Cardiac septum (tissue), 1 donor: ENCODE results near the gene HAGHL. TPM values are rescaled to one million over a fixed set of nuclear protein-coding genes. Genes with fewer than 3 reads are reported as not detected.
"Not testable (repeated sequence)": the region's sequence is repeated elsewhere in the genome, so short reads cannot be mapped to it uniquely, and the experiment has no call there.

Experiments used
- DNase-seq: peaks from one replicate; pipeline ENCODE4 v3.0.0-alpha.2; 2020; ENCODE audit warnings: low spot score
- intact Hi-C: fragments of 100-400 bp; cut with DNase I; formaldehyde crosslinking; loops from one replicate; pipeline ENCODE4 v1.14.0; 2022
- total RNA-seq: library from RNA; stranded (reverse); fragmentation: NEBNext Ultra II Directional; extraction: Animal tissue kit (Norgen Biotek cat#: 25700); gene quantifications from one replicate; pipeline ENCODE4 v1.2.1, GENCODE V29; 2021
- donor health status: DM: no; HTN: no; CAD: no.

HAGHL gene
- total RNA-seq, 1 donor from 2014 or later: 10.9 TPM

DNA sequence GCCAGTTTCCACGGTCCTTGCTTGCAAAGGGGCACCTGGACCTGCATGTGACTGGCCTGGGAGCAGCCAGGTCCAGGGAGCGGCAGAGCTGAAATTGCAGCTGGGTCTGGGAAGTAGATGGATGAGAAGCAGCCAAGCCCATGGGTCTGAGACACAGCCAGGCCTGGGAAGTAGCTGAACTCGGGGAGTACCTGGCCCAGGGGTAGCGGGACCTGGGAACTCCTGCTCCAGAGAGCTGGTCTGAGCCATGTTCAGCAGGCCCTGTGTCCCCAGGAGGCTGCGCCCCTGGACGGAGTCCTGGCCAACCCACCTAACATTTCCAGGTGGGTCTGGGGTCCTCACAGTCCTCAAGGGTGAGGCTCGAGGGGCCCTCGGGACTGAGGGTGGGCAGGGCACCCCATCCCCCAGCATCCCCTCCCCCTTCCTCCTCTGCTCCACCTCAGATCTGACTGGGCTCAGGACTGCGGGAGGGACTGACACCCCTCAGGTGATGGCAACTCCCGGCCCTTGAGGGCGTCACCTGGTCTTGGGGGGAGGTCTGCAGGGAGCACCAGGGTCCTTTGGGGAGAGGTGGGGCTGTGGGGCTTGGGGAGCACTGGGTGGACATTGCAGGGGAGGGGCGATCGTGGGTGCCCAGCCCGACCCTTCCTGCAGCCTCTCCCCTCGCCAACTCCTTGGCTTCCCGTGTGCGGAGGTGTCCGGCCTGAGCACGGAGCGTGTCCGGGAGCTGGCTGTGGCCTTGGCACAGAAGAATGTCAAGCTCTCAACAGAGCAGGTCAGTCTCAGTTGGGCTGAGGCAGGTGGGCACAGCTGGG, 36.7 kb downstream of the HAGHL start:
- intact Hi-C loops: no loop called here
- DNase-seq: no peak

DNA sequence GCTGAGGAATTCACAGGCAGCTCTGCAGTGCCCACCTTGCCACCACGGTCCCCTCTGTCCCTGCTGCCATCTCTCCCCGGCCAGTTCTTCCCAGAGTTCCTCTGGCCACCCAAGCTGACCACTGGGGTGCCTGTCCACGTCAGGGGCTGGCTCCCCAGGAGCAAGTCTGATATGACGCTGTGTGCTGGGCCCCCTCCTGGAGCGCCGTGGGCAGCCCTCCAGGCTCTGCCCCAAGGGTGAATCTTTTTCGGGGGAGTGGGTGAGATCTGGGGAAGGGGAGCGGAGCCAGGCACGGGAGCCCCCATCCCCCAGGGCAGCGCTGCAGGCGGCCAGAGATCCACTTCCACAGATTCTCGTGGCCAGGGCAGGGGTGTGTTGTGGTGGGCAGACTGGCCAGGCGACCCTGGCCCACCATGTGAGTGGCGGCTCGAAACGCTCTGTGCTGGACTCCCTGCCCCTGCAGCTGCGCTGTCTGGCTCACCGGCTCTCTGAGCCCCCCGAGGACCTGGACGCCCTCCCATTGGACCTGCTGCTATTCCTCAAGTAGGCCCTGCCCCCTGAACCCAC, 37.4 kb downstream of the HAGHL start:
- intact Hi-C loops: no loop called here
- DNase-seq: no peak

GRCh38 chr16:764848-765487, 38.1 kb downstream of the HAGHL start:
- intact Hi-C loops: no loop called here
- no peak for DNase-seq

GRCh38 chr16:765488-765865, 38.6 kb downstream of the HAGHL start:
- no peak for DNase-seq
- intact Hi-C loops: no loop called here

DNA sequence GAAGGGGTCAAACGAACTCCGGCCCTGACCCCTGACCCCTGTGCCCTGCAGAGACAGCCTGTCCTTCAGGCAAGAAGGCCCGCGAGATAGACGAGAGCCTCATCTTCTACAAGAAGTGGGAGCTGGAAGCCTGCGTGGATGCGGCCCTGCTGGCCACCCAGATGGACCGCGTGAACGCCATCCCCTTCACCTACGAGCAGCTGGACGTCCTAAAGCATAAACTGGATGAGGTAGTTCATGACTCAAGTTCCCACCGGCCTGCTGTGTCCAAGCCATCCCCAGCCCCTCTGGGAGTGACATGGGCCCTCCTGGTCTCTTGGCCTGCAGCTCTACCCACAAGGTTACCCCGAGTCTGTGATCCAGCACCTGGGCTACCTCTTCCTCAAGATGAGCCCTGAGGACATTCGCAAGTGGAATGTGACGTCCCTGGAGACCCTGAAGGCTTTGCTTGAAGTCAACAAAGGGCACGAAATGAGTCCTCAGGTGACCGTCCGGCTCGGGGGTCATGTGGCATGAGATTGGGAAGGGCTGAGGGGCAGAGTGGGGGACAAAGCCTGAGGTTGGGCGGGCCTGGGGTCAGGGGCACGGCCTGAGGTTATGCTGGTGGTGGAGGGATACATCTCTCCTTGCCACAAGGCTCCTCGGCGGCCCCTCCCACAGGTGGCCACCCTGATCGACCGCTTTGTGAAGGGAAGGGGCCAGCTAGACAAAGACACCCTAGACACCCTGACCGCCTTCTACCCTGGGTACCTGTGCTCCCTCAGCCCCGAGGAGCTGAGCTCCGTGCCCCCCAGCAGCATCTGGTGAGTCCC, 39.3 kb downstream of the HAGHL start:
- no peak for DNase-seq
- intact Hi-C loops: no loop called here

- DNase-seq: no peak
- intact Hi-C loops: no loop called here
Measured at GRCh38 chr16:766820-767640, 40.1 kb downstream of the HAGHL start.

DNA sequence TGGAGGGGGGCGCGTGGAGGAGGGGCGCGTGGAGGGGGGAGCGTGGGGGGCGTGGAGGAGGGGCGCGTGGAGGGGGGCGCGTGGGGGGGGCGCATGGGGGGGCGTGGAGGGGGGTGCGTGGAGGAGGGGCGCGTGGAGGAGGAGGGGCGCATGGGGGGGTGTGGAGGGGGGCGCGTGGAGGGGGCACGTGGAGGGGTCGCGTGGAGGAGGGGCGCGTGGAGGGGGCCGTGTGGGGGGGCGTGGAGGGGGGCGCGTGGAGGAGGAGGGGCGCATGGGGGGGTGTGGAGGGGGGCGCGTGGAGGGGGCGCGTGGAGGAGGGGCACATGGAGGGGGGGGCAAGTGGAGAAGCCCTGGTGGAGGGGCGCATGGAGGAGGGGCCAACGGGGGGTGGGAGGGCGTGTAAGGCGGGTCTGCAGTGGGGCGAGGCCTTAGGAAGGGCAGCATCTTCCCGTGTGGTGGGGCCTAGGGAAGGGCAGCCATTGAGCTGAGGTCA, 40.9 kb downstream of the HAGHL start:
- DNase-seq: no peak
- intact Hi-C loops: no loop called here

GRCh38 chr16:768428-768827, 41.5 kb downstream of the HAGHL start:
- intact Hi-C loops: no loop called here
- DNase-seq: no peak

DNA sequence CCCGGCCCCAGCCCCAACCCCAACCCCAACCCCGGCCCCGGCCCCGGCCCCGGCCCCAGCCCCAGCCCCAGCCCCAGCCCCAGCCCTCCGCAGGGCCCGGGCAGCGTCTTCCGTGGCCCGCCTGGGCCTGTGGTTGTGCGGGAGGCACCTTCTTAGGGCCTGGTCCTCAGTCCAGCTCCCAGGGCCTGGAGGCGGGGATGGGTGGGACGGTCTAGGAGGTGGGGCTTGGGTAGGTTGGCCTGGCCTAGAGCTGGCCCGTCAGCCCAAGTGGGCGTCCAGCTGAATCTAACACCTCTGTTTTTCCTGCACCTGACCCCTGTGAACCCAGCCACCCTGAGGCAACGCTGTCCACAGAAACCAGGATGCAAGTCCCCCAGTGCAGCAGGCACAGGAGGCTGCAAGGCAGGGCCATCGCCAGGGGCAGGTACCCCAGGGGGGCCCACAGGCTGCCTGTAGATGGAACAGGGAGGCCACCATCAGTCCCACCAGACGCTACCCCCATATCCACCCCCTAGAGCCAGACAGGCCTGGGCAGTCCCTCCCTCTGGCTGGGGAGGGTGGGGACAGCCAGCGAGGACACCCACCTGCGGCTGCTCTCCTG, 42.4 kb downstream of the HAGHL start:
- intact Hi-C loops: no loop called here
- no peak for DNase-seq

- DNase-seq: no peak
- intact Hi-C loops: no loop called here
Measured at GRCh38 chr16:769934-770333, 43.0 kb downstream of the HAGHL start.

- intact Hi-C loops: no loop called here
- DNase-seq: no peak
Measured at GRCh38 chr16:770411-770810, 43.5 kb downstream of the HAGHL start.

DNA sequence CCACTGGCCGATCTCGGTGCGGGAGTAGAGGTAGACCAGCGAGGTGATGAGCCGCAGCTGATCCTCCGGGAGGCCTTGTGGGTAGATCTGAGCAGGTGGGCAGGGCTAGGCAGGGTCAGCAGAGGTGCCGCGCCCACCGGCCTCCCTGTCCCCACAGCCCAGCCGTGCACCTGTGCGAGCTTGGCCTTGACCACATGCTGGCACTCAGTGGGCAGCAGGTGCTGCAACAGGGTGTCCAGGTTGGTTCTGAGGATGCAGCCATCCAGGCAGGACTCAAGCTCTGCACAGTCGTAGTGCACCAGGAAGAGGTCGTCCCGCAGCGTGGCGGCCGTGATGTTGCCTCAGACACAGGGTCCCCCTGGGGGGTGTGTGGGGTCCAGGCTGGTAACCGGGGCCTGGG, 46.1 kb downstream of the HAGHL start:
- intact Hi-C loops: no loop called here
- DNase-seq: no peak

GRCh38 chr16:774086-775001, 47.4 kb downstream of the HAGHL start:
- intact Hi-C loops: no loop called here
- DNase-seq: no peak

DNA sequence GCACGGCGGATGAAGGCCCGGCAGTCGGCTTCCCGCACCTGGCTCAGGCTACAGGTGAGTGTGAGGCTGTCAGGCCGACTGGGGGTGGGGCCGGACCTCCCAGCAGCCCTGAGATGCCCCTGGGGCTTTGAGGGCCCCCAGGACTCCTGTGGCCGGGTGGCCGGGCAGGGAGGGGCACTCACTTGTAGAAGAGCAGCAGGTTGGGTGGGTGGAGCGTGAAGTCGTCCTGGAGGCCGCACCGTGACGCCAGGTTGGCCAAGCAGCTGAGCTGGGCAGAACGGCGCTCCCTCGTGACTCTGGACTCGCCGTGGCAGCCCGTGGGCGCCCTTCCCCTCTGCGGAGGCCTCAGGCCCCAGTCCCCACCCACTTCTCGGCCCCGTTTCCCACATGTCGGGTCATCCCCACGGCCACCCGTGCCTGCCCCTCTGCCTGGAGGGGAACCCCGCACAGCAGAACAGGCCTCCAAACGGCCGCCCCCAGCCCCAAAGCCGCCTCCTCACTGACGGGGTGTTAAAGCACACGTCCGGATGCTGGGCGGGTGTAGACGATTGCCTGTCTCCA, 48.4 kb downstream of the HAGHL start:
- DNase-seq: no peak
- intact Hi-C loops: no loop called here

- DNase-seq, intact Hi-C loops: not testable (repeated sequence)
Measured at GRCh38 chr16:776298-776697, 49.4 kb downstream of the HAGHL start.

DNA sequence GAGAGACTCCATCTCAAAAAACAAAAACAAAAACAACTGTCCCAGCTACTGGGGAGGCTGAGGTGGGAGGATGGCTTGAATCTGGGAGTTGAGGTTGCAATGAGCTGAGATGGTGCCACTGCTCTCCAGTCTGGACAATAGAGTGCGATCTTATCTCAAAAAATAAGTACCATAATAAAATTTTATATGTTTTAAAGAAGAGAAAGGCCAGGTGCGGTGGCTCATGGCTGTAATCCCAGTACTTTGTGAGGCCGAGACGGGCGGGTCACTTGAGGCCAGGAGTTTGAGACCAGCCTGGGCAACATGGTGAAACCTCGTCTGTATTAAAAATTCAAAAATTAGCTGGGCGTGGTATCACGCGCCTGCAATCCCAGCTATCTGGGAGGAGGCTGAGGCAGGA, 49.9 kb downstream of the HAGHL start:
- no peak for DNase-seq
- intact Hi-C loops: no loop called here

DNA sequence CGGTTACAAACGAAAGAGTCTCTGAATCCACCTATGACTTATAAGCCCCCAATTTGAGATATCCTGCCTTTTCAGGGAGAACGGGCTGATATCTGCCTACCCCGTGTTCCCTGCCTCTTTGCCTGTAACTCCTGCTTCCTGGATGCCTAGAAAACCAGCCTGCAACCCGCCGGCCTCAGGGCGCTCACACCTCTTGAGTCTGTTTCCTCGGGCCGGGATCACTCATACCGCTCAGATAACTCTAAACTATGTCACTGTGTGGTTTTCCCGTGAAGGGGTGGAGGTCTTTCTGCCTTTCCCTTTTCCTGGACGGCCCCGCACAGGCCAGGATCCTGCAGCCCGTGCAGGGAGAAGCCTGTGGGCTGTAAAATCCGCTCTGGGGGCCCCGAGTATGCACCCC, 50.9 kb downstream of the HAGHL start:
- intact Hi-C loops: no loop called here
- no peak for DNase-seq

DNA sequence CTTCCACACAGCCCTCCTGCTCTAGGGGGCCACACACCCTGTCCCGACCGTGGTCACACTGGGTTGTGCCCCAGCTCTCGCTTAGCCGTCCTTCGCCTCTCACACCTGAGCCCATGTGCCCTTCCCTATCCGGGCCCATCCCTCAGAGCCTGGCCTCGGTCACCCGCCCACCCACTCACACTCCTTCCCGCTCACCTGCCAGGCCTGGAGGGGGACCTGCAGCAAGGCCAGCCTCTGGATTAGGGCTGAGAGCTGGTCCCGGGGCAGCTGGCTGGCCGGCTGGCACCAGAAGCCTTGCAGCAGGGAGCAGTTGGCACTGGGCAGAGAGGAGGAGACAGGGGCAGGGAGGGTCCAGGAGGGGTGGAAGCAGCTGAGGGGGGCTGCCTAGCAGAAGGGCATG, 51.5 kb downstream of the HAGHL start:
- intact Hi-C loops: no loop called here

More for the DNA sequence above, 51.5 kb downstream of the HAGHL start:
- DNase-seq: no peak
